Central memory CD4-positive, alpha-beta T cell (primary cell): Measurements from ENCODE around the gene SORCS2.

Experiments
- DNase-seq: peaks from one replicate; pipeline ENCODE4 v3.0.0; 2022

Gene SORCS2

GRCh38 chr4:7342223-7343080, 150.1 kb downstream of the SORCS2 start:
- no peak for DNase-seq

- no peak for DNase-seq
These were observed 150.8 kb downstream of the SORCS2 start for GRCh38 chr4:7343081-7343655.

GRCh38 chr4:7343950-7344349, 151.6 kb downstream of the SORCS2 start:
- no peak for DNase-seq

- DNase-seq: no peak
These were observed 152.4 kb downstream of the SORCS2 start for GRCh38 chr4:7344636-7345155.

GRCh38 chr4:7347981-7348380, 155.6 kb downstream of the SORCS2 start:
- no peak for DNase-seq

- no peak for DNase-seq
These were observed 156.9 kb downstream of the SORCS2 start for GRCh38 chr4:7348946-7349900.

- no peak for DNase-seq
These were observed 158.1 kb downstream of the SORCS2 start for GRCh38 chr4:7350396-7350795.

GRCh38 chr4:7351014-7351413, 158.7 kb downstream of the SORCS2 start:
- DNase-seq: no peak

GRCh38 chr4:7352486-7352885, 160.1 kb downstream of the SORCS2 start:
- no peak for DNase-seq

- no peak for DNase-seq
These were observed 160.9 kb downstream of the SORCS2 start for GRCh38 chr4:7353046-7353790.

- DNase-seq: no peak
These were observed 161.7 kb downstream of the SORCS2 start for GRCh38 chr4:7353846-7354610.

- DNase-seq: no peak
These were observed 162.6 kb downstream of the SORCS2 start for GRCh38 chr4:7354927-7355326.

GRCh38 chr4:7355795-7356194, 163.5 kb downstream of the SORCS2 start:
- no peak for DNase-seq

GRCh38 chr4:7356667-7357310, 164.5 kb downstream of the SORCS2 start:
- no peak for DNase-seq

- DNase-seq: no peak
These were observed 165.0 kb downstream of the SORCS2 start for GRCh38 chr4:7357323-7357722.

- no peak for DNase-seq
These were observed 165.9 kb downstream of the SORCS2 start for GRCh38 chr4:7358100-7358735.

- DNase-seq: no peak
These were observed 167.2 kb downstream of the SORCS2 start for GRCh38 chr4:7359400-7360062.

GRCh38 chr4:7360806-7361205, 168.5 kb downstream of the SORCS2 start:
- no peak for DNase-seq

- DNase-seq: no peak
These were observed 169.1 kb downstream of the SORCS2 start for GRCh38 chr4:7361280-7361895.
